ENCODE data around the gene LRRFIP2.
A peak's percentile ranks its signal among the peaks of the same experiment; 100 is the strongest.
"Not testable (repeated sequence)": the region's sequence is repeated elsewhere in the genome, so short reads cannot be mapped to it uniquely, and the experiment has no call there.

The LRRFIP2 gene

GRCh38 chr3:37174532-37175126 lies at the start of gene LRRFIP2:
Gene LRRFIP2 (minus strand): TSS chr3:37174582. CDS start chr3:37148983, 25,599 bp downstream.
- no peaks in the 10 kb centered on the region for H3K27me3 ChIP-seq (ENCODE audit: control insufficient read depth, insufficient read depth, low read length)
- no peaks in the 10 kb centered on the region for H3K9me3 ChIP-seq (ENCODE audit: control insufficient read depth, insufficient read depth, low read length)
- H3K9ac ChIP-seq (ENCODE audit: low read depth, low read length), result peak within 1 kb of the TSS; percentile 70
- H3K36me3 ChIP-seq (ENCODE audit: control insufficient read depth, insufficient read depth, low read length), result peaks cover 5% of the 10 kb centered on the region
- peak within 1 kb of the TSS; percentile 87 for H3K4me3 ChIP-seq (ENCODE audit: low read depth, low read length)
- H3K4me1 ChIP-seq (ENCODE audit: control insufficient read depth, insufficient read depth, low read length), result peaks cover 6% of the 10 kb centered on the region

- Histone ChIP-seq H3K9ac (ENCODE audit: low read depth, low read length) (no peak overlapping the region), H3K4me3 (ENCODE audit: low read depth, low read length) (no peak overlapping the region), H3K9me3 (ENCODE audit: control insufficient read depth, insufficient read depth, low read length) (no peaks in the 10 kb centered on the region), H3K36me3 (ENCODE audit: control insufficient read depth, insufficient read depth, low read length) (no peaks in the 10 kb centered on the region), H3K27me3 (ENCODE audit: control insufficient read depth, insufficient read depth, low read length) (no peaks in the 10 kb centered on the region), H3K4me1 (ENCODE audit: control insufficient read depth, insufficient read depth, low read length) (no peaks in the 10 kb centered on the region)
These were observed 49.2 kb upstream of the LRRFIP2 start for GRCh38 chr3:37223576-37223975.

- Histone ChIP-seq H3K4me1 (ENCODE audit: control insufficient read depth, insufficient read depth, low read length) (no peaks in the 10 kb centered on the region), H3K4me3 (ENCODE audit: low read depth, low read length) (no peak overlapping the region), H3K9ac (ENCODE audit: low read depth, low read length) (no peak overlapping the region), H3K27me3 (ENCODE audit: control insufficient read depth, insufficient read depth, low read length) (no peaks in the 10 kb centered on the region), H3K36me3 (ENCODE audit: control insufficient read depth, insufficient read depth, low read length) (no peaks in the 10 kb centered on the region), H3K9me3 (ENCODE audit: control insufficient read depth, insufficient read depth, low read length) (no peaks in the 10 kb centered on the region)
These were observed 48.8 kb upstream of the LRRFIP2 start for GRCh38 chr3:37223141-37223558.

- not testable (repeated sequence) for H3K36me3 ChIP-seq (ENCODE audit: control insufficient read depth, insufficient read depth, low read length); H3K9me3 ChIP-seq (ENCODE audit: control insufficient read depth, insufficient read depth, low read length); H3K27me3 ChIP-seq (ENCODE audit: control insufficient read depth, insufficient read depth, low read length); H3K9ac ChIP-seq (ENCODE audit: low read depth, low read length); H3K4me1 ChIP-seq (ENCODE audit: control insufficient read depth, insufficient read depth, low read length); H3K4me3 ChIP-seq (ENCODE audit: low read depth, low read length)
These were observed 48.2 kb upstream of the LRRFIP2 start for GRCh38 chr3:37222542-37222941.

GRCh38 chr3:37221407-37221806 lies 47.0 kb upstream of the LRRFIP2 start:
- H3K9ac ChIP-seq (ENCODE audit: low read depth, low read length), result no peak overlapping the region
- H3K36me3 ChIP-seq (ENCODE audit: control insufficient read depth, insufficient read depth, low read length), result no peaks in the 10 kb centered on the region
- no peaks in the 10 kb centered on the region for H3K4me1 ChIP-seq (ENCODE audit: control insufficient read depth, insufficient read depth, low read length)
- H3K27me3 ChIP-seq (ENCODE audit: control insufficient read depth, insufficient read depth, low read length), result no peaks in the 10 kb centered on the region
- no peaks in the 10 kb centered on the region for H3K9me3 ChIP-seq (ENCODE audit: control insufficient read depth, insufficient read depth, low read length)
- no peak overlapping the region for H3K4me3 ChIP-seq (ENCODE audit: low read depth, low read length)

- H3K36me3 ChIP-seq (ENCODE audit: control insufficient read depth, insufficient read depth, low read length), result no peaks in the 10 kb centered on the region
- H3K9me3 ChIP-seq (ENCODE audit: control insufficient read depth, insufficient read depth, low read length), result no peaks in the 10 kb centered on the region
- no peaks in the 10 kb centered on the region for H3K4me1 ChIP-seq (ENCODE audit: control insufficient read depth, insufficient read depth, low read length)
- no peak overlapping the region for H3K9ac ChIP-seq (ENCODE audit: low read depth, low read length)
- no peaks in the 10 kb centered on the region for H3K27me3 ChIP-seq (ENCODE audit: control insufficient read depth, insufficient read depth, low read length)
- no peak overlapping the region for H3K4me3 ChIP-seq (ENCODE audit: low read depth, low read length)
These were observed 44.9 kb upstream of the LRRFIP2 start for GRCh38 chr3:37219266-37219665.

- H3K36me3 ChIP-seq (ENCODE audit: control insufficient read depth, insufficient read depth, low read length), result no peaks in the 10 kb centered on the region
- H3K9ac ChIP-seq (ENCODE audit: low read depth, low read length), result no peak overlapping the region
- H3K4me3 ChIP-seq (ENCODE audit: low read depth, low read length), result no peak overlapping the region
- H3K27me3 ChIP-seq (ENCODE audit: control insufficient read depth, insufficient read depth, low read length), result no peaks in the 10 kb centered on the region
- H3K9me3 ChIP-seq (ENCODE audit: control insufficient read depth, insufficient read depth, low read length), result no peaks in the 10 kb centered on the region
- no peaks in the 10 kb centered on the region for H3K4me1 ChIP-seq (ENCODE audit: control insufficient read depth, insufficient read depth, low read length)
These were observed 43.8 kb upstream of the LRRFIP2 start for GRCh38 chr3:37218206-37218605.

- H3K9me3 ChIP-seq (ENCODE audit: control insufficient read depth, insufficient read depth, low read length), result no peaks in the 10 kb centered on the region
- H3K9ac ChIP-seq (ENCODE audit: low read depth, low read length), result no peak overlapping the region
- H3K4me3 ChIP-seq (ENCODE audit: low read depth, low read length), result no peak overlapping the region
- no peaks in the 10 kb centered on the region for H3K27me3 ChIP-seq (ENCODE audit: control insufficient read depth, insufficient read depth, low read length)
- H3K36me3 ChIP-seq (ENCODE audit: control insufficient read depth, insufficient read depth, low read length), result no peaks in the 10 kb centered on the region
- no peaks in the 10 kb centered on the region for H3K4me1 ChIP-seq (ENCODE audit: control insufficient read depth, insufficient read depth, low read length)
These were observed 42.9 kb upstream of the LRRFIP2 start for GRCh38 chr3:37217098-37217849.

- Histone ChIP-seq H3K4me3 (ENCODE audit: low read depth, low read length) (no peak overlapping the region), H3K4me1 (ENCODE audit: control insufficient read depth, insufficient read depth, low read length) (no peaks in the 10 kb centered on the region), H3K9me3 (ENCODE audit: control insufficient read depth, insufficient read depth, low read length) (no peaks in the 10 kb centered on the region), H3K36me3 (ENCODE audit: control insufficient read depth, insufficient read depth, low read length) (no peaks in the 10 kb centered on the region), H3K9ac (ENCODE audit: low read depth, low read length) (no peak overlapping the region), H3K27me3 (ENCODE audit: control insufficient read depth, insufficient read depth, low read length) (no peaks in the 10 kb centered on the region)
These were observed 42.3 kb upstream of the LRRFIP2 start for GRCh38 chr3:37216597-37217097.

GRCh38 chr3:37214076-37214475 lies 39.7 kb upstream of the LRRFIP2 start:
- Histone ChIP-seq H3K27me3 (ENCODE audit: control insufficient read depth, insufficient read depth, low read length) (no peaks in the 10 kb centered on the region), H3K9me3 (ENCODE audit: control insufficient read depth, insufficient read depth, low read length) (no peaks in the 10 kb centered on the region), H3K36me3 (ENCODE audit: control insufficient read depth, insufficient read depth, low read length) (no peaks in the 10 kb centered on the region), H3K9ac (ENCODE audit: low read depth, low read length) (no peak overlapping the region), H3K4me1 (ENCODE audit: control insufficient read depth, insufficient read depth, low read length) (no peaks in the 10 kb centered on the region), H3K4me3 (ENCODE audit: low read depth, low read length) (no peak overlapping the region)

- Histone ChIP-seq H3K9ac (ENCODE audit: low read depth, low read length) (no peak overlapping the region), H3K4me1 (ENCODE audit: control insufficient read depth, insufficient read depth, low read length) (no peaks in the 10 kb centered on the region), H3K36me3 (ENCODE audit: control insufficient read depth, insufficient read depth, low read length) (no peaks in the 10 kb centered on the region), H3K27me3 (ENCODE audit: control insufficient read depth, insufficient read depth, low read length) (no peaks in the 10 kb centered on the region), H3K4me3 (ENCODE audit: low read depth, low read length) (no peak overlapping the region), H3K9me3 (ENCODE audit: control insufficient read depth, insufficient read depth, low read length) (no peaks in the 10 kb centered on the region)
These were observed 35.8 kb upstream of the LRRFIP2 start for GRCh38 chr3:37210230-37210629.

- not testable (repeated sequence) for H3K36me3 ChIP-seq (ENCODE audit: control insufficient read depth, insufficient read depth, low read length); H3K4me3 ChIP-seq (ENCODE audit: low read depth, low read length); H3K9me3 ChIP-seq (ENCODE audit: control insufficient read depth, insufficient read depth, low read length); H3K4me1 ChIP-seq (ENCODE audit: control insufficient read depth, insufficient read depth, low read length); H3K9ac ChIP-seq (ENCODE audit: low read depth, low read length); H3K27me3 ChIP-seq (ENCODE audit: control insufficient read depth, insufficient read depth, low read length)
These were observed 34.2 kb upstream of the LRRFIP2 start for GRCh38 chr3:37208576-37208975.

Data from iPS-15b (cell line).